GM18858 (cell line): Measurements from ENCODE around the gene LGALS9.

ENCODE experiments used
- ATAC-seq: cut with Tn5 transposase; IDR thresholded peaks from one replicate; pipeline ENCODE4 v1.9.1; 2021; ENCODE audit not compliant: unreplicated experiment

Gene LGALS9

DNA sequence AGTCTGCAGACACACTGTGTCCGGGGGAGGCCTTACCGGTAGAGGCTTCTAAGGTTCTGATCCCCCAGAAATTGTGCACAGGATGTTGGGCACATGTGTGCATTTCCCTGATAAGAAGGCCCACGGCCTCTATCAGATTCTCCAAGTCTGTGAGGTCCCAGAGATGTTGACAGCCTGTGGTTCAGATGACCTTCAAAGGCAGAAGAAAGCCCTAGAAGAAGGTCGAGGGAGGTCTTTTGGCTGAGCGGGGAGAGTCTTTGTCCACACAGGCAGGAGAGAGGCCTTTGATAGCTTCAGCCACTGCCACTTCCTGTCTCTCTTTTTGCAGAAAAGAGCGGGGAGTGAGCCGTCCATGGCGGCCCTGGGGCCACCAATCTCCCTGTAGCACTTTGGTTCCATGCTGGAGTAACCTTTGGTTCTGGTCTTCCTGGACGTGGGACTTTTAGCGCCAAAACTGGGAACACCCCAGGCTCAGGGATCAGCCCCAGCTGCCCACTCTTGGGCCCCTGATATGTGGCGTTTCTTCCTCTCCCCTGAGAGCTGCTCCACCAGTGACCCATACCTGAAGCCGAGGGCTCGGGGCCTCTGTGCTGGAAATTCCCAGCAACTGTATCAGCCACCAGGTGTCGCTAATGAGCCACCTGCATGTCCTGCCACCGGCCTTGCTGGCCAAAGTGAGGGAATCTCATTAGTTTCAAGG, 28.1 kb upstream of the LGALS9 start:
- no peak for ATAC-seq

DNA sequence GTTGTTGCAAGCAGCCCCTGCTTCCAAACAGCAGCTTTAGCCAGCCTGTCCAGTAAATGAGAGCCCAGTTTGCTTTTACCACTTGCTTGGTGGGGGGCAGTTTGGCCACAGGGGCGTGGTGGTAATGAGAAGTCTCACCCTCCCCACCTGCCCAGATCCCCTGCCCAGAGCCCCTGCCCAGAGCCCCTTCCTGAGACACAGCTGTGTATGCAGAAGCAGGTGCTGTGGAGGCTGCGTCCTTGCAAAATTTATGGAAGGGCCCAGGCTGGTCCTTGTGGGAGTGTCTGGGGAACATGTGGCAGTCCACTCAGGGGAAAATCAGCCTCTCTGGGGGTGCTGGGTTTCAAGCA, 27.6 kb upstream of the LGALS9 start:
- no peak for ATAC-seq

DNA sequence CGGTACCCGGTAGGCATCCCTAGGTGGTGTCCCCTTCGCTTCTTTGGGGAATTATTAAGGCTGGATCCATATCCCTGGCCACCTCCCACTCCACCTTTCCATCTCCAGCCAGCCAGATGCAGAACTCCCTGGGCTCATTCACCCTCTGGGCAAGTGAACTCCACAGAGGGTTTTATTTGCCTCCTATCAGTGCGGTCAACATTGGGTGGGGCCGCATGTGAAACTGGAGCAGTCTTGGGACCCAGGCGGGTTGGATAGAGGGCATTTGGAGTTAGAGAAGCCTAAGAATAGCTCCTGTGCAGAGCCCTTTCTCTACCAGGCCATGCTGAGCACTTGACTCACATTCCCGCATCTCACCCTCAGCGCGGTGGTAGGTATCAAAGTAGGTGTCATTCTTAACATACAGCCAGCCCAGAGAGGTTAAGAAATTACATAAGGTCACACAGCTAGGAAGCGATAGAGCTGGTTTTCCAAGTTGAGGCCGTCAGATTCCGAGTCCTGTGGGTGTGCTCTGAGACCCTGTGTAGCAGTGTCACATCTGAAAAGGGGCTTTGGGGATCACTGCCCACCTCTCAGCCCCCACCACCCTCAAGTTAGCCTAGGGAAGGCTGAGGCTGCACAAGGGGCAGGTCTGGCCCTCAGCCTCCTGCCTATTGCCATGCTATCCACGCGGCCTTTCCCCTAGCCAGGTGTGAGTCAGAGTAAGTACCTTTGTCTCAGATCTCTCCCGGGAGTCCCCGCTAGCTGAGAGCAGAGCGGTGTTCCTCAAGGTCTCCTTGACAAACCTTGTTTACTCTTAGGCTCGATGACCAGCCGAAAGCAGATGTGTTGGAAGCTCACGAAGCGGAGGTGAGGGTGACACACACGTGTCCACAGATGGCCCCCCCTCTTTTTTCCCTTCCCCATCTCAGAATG, 26.9 kb upstream of the LGALS9 start:
- no peak for ATAC-seq

DNA sequence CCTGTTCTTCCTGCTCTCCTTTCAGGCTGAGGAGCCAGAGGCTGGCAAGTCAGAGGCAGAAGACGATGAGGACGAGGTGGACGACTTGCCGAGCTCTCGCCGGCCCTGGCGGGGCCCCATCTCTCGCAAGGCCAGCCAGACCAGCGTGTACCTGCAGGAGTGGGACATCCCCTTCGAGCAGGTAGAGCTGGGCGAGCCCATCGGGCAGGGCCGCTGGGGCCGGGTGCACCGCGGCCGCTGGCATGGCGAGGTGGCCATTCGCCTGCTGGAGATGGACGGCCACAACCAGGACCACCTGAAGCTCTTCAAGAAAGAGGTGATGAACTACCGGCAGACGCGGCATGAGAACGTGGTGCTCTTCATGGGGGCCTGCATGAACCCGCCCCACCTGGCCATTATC, 25.6 kb upstream of the LGALS9 start:
- ATAC-seq = no peak

DNA sequence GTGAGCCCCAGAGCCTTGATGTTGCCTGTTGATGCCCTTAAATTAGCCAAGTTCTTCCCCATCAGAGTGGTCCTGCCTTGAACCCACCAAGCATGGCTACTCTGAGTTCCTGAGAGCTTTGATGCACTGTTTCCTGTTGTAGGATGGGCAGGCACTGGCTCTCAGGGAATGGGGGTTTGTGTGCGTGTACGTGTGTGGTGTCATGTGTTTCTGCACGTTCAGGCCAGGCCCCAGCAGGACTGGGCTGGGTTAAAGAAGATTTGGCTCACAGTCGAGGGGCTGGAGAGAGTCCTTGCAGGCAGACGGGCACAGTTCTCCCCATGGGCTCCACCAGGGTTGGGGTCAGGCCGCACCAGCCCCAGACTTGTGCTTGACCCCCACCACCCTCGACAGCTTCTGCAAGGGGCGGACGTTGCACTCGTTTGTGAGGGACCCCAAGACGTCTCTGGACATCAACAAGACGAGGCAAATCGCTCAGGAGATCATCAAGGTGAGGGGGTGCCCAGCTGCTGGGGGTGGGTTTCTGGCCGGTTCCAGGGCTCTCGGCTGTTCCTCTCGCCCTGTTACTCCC, 23.4 kb upstream of the LGALS9 start:
- ATAC-seq = no peak

DNA sequence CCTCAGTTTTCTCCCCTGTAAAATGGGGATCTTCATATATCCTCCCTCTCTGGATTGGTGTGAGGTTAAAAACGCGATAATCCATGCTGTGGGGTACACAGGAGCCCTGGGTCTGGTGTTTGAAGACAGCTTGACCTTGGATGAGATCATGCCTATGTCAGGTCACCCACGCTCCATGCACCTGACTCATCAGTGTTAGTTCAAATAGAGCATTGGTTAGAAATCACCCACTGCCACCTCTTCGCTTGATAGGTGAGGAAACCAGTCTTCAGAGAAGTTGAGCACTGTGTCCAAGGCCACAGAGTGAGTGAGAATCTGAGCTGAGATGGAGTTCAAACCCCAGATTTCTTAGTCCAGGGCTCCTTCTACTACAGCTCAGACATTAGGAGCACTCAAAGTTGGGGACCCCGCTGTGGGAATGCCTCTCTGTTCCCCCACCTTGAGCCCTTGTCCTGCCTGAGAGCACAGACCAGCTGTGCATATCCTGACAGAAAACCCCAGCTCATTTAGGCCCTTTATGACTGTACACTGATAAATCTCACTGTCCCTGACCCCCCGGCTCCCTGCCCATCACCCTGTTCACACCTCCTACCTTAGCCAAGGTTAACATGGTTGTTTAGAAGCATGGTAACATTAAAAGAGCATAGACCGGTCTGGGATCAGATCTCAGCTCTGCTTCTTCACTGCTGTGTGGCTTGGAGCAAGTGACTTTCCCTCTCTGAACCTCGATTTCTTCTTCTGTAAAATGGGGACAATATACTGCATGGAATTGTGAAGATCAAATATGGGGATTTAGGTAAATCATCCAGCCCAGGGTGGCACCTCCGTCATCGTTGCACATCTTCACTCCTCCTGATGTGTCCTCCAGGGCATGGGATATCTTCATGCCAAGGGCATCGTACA, 22.4 kb upstream of the LGALS9 start:
- ATAC-seq = no peak

DNA sequence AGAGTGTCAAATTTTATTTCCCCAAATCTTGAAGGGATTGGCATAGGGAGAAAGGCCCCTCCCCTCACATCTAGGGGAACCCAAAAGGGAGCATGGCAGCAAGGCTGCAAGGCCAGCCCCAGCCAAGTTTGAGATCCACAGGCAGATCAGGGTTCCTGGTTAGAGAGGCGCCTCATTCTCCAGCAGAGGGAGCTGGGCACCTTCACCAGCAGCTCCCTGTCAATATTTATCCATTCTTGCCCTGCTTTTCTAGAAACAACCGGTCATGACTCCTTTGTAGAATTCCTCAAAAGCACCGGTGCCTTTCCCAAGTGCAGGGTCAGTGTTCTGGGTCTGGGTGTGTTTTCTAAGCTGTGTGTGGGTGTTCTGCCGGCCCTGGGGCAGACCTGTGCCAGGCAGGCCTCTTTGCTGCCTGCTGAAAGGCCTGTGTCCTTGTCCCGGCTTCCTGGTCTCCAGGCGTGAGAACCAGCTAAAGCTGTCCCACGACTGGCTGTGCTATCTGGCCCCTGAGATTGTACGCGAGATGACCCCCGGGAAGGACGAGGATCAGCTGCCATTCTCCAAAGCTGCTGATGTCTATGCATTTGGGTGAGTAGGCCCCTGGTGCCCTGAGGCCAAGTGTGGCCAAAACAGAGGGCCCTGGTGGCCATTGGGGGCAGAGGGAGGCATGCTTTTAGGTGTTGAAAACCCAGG, 21.2 kb upstream of the LGALS9 start:
- ATAC-seq = no peak

DNA sequence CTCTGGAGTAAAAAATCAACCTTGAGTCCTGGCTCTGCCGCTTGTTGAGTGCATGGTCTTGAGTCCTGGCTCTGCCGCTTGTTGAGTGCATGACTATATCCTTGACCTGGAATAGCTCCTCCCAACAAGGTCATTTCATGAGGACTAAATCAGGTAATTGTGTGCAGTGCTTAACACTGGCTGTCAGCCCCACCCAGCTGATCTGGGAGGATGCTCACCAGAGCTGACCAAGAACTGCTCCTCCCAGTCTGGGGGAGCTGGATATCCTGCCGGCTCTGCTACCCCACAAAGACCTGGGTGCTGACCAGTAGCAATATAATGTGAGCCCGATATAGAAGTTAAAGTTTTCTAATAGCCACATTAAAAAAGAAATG, 20.7 kb upstream of the LGALS9 start:
- ATAC-seq = no peak

DNA sequence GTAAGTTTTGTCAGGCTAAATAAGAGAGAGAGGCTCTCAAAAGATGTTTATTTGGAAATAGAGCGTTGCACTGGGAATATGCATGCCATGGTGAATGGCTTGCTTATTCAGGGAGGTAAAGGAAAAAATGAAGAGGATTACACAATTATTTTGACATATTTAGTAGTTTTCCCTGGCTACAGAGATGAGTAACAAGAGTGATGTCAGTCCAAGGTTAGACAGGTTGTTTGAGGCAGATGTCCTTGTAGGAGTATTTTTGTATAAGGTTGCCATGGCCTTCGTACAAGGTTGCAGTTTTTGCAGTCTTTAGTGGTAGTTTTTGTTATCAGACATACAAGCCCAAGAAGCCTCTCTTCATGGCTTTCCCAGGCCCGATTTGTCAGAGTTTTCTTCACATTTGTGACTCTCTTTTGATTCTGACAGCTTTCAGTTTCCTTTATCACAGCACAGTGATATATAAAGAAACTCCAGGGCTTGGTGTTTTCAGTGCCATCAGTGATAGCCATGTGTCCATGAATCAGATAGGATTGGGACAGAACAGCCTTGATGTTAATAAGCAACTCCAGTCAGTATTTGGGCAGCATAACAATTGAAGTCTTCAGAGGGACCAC, 18.7 kb upstream of the LGALS9 start:
- no peak for ATAC-seq

DNA sequence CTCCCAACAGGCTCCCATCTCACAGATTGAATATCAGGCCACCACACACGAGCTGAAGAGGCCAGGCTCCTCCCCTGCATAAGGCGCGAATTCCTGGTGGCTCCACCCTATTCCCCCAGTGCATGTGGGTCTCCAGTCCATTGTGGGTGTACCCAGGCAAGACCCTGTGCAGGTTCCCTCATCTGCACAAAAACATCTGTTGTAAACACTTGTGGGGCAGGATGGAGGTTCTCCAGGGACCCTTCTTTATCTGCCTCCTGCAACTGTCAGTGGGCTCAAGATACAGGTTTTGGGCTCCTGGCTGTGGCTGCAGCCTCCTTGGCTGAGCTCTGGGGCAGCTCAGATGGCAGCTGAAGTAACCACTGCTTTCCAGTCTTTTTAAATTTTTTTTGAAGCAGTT, 17.6 kb upstream of the LGALS9 start:
- no peak for ATAC-seq

DNA sequence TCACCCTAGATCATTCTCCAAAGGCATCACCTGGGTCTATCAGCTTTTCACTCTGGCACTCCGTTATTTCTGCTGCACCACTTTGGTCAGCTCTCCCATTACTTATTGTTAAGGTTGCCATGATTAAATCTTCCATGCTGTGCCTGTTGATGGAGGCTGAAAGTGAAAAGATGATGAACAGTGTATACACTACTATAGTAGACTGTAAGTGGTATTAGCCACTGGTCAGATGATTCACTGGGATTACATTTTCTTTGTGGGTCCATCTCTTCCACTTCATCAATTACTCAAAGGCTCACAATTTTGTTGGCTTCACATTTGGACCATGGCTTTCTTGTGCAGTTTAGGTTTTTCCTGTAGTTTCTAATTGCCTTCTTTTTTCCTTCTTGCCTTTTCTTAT, 15.9 kb upstream of the LGALS9 start:
- no peak for ATAC-seq

DNA sequence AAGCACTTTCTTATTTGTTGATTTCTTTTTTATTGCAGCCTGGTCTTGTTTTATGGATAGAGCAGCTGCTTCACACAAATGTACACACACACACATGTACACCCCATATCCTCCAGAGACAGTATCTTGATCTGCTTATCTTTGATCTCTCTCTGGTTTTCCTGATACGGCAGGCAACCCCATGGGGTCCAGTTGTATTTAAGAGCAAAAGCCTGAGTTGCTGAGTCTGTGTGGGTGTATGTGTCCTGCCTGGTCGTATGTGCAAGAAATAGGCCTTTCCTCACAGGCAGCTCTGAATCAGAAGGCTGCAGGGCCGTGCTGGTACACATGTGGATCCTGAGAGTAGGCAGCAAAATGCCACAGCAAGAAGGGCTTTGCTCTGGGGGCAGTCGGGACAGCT, 14.6 kb upstream of the LGALS9 start:
- no peak for ATAC-seq

DNA sequence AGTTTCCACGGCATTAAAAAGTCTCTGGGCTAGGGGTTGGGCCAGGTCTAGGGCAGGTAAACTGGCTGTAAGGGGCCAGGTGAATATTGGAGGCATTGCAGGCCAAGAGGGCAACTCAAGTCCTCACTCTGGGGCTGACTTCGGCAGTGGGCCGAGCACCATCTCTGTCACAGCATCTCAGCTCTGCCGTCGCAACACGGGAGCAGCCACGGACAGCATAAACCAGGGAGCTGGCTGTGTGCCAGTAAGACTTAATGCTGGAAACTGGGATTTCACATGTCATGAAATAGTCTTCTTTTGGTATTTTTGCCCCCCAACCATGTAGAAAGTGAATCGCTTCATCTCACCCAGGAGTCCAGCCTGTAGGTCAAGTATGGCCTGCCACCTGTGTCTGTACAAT, 12.6 kb upstream of the LGALS9 start:
- no peak for ATAC-seq

DNA sequence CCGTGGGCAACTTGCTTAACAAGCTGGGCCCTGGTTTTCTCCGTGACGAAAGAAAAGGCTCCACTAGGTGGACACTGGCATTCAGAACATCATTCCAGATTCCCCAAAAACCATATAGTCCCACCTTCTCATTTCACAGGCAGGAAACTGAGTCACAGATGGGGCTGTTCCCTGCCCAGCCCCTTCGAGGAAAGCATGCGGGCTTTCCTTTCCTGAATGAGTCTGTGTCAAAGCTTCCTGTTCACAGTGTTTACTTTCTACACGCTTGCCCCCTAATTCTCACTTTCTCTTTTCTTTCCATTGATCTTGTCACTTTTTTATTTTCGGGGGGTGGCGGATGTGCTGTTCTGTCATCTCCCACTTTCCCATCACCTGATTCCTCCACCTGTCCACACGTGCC, 10.3 kb upstream of the LGALS9 start:
- no peak for ATAC-seq

DNA sequence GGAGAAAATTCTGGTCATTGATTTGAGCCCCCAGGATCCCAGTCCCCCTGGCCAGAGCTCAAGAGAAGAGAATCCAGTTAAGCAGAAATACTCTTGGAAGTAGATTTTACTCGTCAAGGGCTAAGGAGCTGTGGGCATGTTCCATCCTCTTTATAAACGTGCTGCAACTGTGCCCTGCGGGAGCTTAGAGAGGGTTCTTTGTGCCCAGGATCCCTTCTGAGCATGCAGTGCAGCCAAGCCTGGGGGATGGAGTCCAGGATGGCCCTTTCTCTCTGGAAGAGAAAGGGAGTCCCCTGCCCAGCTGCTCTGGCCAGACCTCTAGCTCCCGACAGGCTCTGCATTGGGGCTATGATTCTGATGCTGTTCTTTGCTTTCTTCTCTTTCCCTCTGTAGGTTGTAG, 9.5 kb upstream of the LGALS9 start:
- no peak for ATAC-seq

DNA sequence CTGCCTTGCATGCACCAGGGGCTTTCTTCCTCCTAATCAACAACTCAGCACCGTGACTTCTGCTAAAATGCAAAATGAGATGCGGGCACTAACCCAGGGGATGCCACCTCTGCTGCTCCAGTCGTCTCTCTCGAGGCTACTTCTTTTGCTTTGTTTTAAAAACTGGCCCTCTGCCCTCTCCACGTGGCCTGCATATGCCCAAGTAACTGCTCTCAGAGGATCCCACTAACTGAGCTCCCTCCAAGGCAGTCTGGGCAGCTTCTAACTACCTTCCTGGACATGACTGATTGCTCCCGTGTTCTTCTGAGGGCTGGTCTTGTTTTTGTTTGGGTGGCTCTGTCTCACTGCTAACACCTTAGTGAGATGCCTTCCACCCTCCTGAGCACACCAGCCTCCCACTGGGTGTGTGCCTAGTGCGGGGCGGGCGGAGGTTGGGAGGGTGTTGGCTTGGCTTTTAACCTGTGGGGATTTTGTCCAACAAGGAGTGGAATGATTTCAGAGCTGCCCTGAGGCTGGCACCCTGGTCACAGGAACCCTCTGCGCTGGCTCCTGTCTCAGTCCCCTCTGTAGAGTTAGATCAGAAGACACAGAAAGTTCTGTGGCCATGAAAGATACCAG, 8.9 kb upstream of the LGALS9 start:
- no peak for ATAC-seq

DNA sequence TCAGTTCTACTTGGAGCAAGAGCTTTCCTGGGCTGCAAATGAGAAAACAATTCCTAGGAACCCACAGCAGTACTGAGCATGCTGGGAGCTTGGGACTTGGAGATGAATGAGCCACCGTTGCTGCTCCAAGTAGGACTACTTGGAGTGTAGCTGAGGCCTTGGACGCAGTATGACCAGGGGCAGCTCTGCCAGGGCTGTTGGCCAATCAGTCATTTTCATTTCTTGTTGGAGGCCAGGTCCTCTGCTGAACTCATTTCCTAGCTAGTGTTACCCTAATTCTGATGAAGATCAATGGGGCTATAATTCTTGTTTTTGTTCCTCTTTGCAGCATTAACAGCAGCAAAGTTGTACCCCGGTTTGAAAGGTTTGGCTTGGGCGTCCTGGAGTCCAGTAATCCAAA, 8.0 kb upstream of the LGALS9 start:
- no peak for ATAC-seq

DNA sequence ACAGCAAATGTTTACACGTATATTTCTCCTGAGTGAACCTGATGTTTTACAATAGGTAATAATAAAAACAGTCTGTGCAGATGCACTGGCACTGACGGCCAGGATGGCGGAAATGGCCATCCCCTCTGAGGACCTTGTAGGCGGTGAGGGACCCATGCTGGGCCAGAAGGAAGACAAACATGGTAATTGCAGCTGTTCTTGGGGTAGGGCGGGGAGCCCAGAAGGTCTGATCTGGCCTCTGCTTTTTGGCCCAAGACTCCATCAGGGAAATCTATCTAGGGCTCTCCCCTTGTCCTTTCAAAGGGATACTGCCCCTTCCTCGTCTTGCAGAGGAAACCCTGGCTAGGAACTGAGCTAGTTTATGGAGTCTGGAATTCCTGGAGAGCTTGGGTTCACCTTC, 7.4 kb upstream of the LGALS9 start:
- ATAC-seq = no peak

DNA sequence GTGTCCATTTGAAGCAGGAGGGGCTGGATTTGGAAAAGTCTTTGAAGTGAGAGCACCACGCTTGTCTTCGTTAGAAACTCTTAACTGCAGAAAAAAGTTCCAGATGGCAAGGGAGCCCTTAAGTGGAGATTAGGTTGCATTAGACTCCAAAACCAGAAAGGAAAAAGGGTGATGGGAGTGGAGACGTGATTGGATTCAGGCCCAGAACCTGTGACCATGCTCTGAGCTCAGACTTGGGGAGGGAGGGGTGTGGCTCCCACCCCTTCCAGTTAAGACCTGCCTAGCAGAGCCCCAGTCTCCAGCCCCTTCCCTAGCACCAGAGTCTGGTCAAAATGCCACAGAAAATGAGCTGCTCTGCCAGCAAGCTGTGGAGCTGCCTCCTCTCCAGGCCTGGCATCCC, 6.4 kb upstream of the LGALS9 start:
- ATAC-seq = no peak

DNA sequence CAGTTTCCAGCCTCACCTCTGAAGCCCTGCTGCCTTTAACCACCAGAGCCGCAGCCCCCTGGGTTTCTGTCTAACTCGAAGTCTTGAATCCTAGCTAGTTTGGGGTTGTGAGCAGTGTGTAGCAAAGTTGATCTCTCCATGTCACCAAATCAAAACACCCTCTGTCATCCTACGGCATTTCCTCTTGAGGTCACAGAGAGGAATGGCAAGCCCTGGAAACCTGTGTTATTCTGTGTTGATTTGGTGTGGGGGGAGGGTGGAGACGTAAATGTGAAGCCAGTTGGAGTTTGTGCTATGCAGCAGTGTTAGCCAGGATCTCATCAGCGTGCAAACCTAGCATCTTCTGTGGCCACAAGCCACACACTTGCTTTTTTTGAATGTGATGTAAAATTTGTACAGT, 5.1 kb upstream of the LGALS9 start:
- no peak for ATAC-seq
